Ovary (tissue), 9 donors: ENCODE results near the gene GPHN. TPM values are rescaled to one million over a fixed set of nuclear protein-coding genes. Genes with fewer than 3 reads are reported as not detected.

Experiments
- DNase-seq, 5 donors: peaks; one replicate each; pipeline ENCODE4 v3.0.0-alpha.2; 2019 to 2020
- H3K27ac ChIP-seq, 2 donors: fragments of 200-600 bp; one replicate each; pipeline versions ENCODE4 v1.5.1 to v1.8.0; 2019 to 2022
- H3K27me3 ChIP-seq: fragments of 200-600 bp; one replicate; pipeline ENCODE4 v1.8.0; 2022
- H3K36me3 ChIP-seq: fragments of 200-600 bp; sonication (generic); one replicate; pipeline ENCODE4 v1.5.1; 2019
- H3K4me1 ChIP-seq: one replicate; pipeline ENCODE4 v1.8.1; 2013; ENCODE audit warnings: mild to moderate bottlenecking, moderate library complexity; ENCODE audit not compliant: insufficient read depth
- H3K4me3 ChIP-seq: fragments of 200-600 bp; sonication (generic); one replicate; pipeline ENCODE4 v1.5.1; 2017
- H3K9me3 ChIP-seq, 2 donors: fragments of 200-600 bp in 1 of 2; sonication (generic) in 1 of 2; one replicate each; pipeline versions ENCODE4 v1.5.1 to v1.8.1; 2013 to 2019; ENCODE audit warnings: mild to moderate bottlenecking in 1 of 2, moderate library complexity in 1 of 2
- EP300 ChIP-seq: sonication (generic); formaldehyde crosslinking; IDR thresholded peaks from one replicate; pipeline ENCODE4 v1.6.1; 2017; ENCODE audit warnings: antibody characterized with exemption
- POLR2A ChIP-seq: fragments of 450-650 bp; IDR thresholded peaks from one replicate; pipeline ENCODE4 v1.6.1; 2017; ENCODE audit warnings: antibody characterized with exemption, mild to moderate bottlenecking, moderate library complexity
- WGBS, 3 donors: extraction: QIAGEN DNeasy Blood & Tissue Kit in 1 of 3; methylation state at CpG; one replicate each; pipeline versions ENCODE4 v1.1.5 to v1.1.7; 2013 to 2017; 5-methylcytosine and 5-hydroxymethylcytosine counted together
- intact Hi-C, 4 donors: fragments of 100-400 bp; cut with DNase I; formaldehyde crosslinking; loops; one replicate each; pipeline versions ENCODE4 v1.11.0 to v1.15.1; 2022 to 2023
- polyA plus RNA-seq, 2 donors: library from polyadenylated mRNA; stranded (reverse); fragments of 200-250 nt in 1 of 2; fragments of 350-450 nt in 1 of 2; fragmentation: Illumina TruSeq in 1 of 2; extraction: RNeasy Lipid Tissue Mini Kit (QIAGEN cat#74804) in 1 of 2; gene quantifications; one replicate each; pipeline ENCODE4 v1.2.3, GENCODE V29; 2013 to 2014
- total RNA-seq, 7 donors: library from RNA; depleted of rRNA in 2 of 7; stranded (reverse); fragments of >200 nt in 2 of 7; fragmentation: NEBNext Ultra II Directional in 3 of 7; extraction: Animal tissue kit (Norgen Biotek cat#: 25700) in 3 of 7; gene quantifications; one replicate each; pipeline versions ENCODE4 v1.1.0 to v1.2.4, GENCODE V29; 2016 to 2023
- TF ChIP-seq, protein P1 (sequence below), 3 donors: fragments of 450-650 bp in 2 of 3; fragments of 200-600 bp in 1 of 3; IDR thresholded peaks; one replicate each; pipeline versions ENCODE4 v1.5.1 to v1.8.0; 2016 to 2022; ENCODE audit warnings: antibody characterized with exemption in 3 of 3, mild to moderate bottlenecking in 1 of 3
- donor health status: DM: no; HTN: no; CAD: no; lungs with moderate emphysema.
- donor health status: DM: no; HTN: no; CAD: no.
- donor health status: Bipolar disorder and iron deficiency.
- donor health status: DM: yes; HTN: yes; CAD: no.
- donor health status: DM: no; HTN: no; CAD: no.
- donor health status: DM: yes; HTN: yes; CAD: no.

The GPHN gene
- total and polyA plus RNA-seq, 9 donors = 8.3 to 44.9 (median 20.3) TPM

DNA sequence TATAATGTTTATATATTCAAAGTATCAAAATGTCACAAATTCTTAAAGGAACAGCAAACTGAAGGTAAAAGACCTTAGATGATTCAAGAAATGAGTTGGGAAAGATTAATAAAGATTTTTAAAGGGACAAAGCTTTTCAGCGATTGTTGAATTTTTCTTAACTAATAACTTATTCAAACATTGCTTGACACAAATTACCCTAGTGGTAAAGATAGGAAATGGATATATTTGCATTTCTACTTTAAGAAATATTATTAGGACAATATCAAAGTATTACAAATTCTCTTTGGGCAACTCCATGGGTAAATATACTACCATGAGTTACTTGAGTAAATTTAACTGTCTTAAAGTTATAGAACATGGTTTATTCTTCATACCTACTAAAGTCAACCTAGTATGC is 415.3 kb downstream of the GPHN start:
- WGBS, 3 donors = 95 to 98% (median 98%) methylated on average over 1 of the region's 1 CpG

DNA sequence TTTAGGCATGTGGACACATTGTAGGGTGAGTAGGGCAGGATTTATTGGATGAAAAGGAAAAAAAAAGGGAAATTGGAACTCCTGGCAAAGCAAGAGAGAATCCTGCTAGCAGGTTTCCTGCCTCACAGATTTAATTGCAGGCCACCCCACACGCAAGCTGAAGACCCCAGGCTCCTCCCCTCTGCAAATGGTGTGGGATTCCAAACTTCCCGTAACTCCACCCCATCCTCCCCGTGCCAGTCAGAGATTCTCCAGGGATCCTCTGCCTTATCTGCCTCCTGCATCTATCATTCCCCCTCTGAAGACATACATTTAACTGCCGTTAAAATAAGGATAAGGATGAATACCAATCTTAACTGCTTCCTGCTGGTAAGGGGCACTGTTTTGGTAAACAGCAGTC is 431.5 kb downstream of the GPHN start:
- 51 to 60% (median 53%) methylated on average over 4 of the region's 4 CpGs for WGBS, 3 donors

More for the DNA sequence above, 415.3 kb downstream of the GPHN start:
- intact Hi-C loops = no loop called here
- no peaks in the 10 kb centered on the region for H3K36me3 ChIP-seq
- H3K4me1 ChIP-seq = no peaks in the 10 kb centered on the region
- TF ChIP-seq POLR2A = no peak
- no peaks in the 10 kb centered on the region for H3K27me3 ChIP-seq
- no peaks in the 10 kb centered on the region for H3K9me3 ChIP-seq
- no peak overlapping the region for H3K4me3 ChIP-seq
- no peak overlapping the region for H3K27ac ChIP-seq
- DNase-seq = no peak

DNA sequence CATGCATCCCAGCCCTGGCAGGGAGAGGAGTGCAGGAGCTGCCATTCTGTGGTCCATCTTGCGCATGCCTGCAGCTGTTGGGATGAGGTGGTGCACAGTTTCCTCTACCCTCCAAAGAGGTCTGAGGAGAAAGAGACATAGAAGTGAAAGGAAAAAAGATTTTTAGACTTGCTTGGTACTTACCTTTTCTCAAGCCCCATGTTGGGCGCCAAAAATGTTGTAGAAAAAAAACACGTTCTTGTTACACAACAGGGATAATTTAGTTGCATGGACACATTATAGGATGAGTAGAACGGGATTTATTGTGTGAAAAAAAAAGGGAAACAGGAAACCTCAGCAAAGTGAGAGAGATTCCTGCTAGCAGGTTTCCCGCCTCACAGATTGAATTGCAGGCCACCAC is 436.9 kb downstream of the GPHN start:
- intact Hi-C loops = no loop called here
- H3K9me3 ChIP-seq = peaks cover 0 to 10% of the 10 kb centered on the region in 2 donors
- no peak overlapping the region for H3K27ac ChIP-seq
- no peaks in the 10 kb centered on the region for H3K27me3 ChIP-seq
- peaks cover 3% of the 10 kb centered on the region for H3K36me3 ChIP-seq
- TF ChIP-seq POLR2A = no peak
- no peak for TF ChIP-seq EP300
- TF ChIP-seq, protein P1, sequence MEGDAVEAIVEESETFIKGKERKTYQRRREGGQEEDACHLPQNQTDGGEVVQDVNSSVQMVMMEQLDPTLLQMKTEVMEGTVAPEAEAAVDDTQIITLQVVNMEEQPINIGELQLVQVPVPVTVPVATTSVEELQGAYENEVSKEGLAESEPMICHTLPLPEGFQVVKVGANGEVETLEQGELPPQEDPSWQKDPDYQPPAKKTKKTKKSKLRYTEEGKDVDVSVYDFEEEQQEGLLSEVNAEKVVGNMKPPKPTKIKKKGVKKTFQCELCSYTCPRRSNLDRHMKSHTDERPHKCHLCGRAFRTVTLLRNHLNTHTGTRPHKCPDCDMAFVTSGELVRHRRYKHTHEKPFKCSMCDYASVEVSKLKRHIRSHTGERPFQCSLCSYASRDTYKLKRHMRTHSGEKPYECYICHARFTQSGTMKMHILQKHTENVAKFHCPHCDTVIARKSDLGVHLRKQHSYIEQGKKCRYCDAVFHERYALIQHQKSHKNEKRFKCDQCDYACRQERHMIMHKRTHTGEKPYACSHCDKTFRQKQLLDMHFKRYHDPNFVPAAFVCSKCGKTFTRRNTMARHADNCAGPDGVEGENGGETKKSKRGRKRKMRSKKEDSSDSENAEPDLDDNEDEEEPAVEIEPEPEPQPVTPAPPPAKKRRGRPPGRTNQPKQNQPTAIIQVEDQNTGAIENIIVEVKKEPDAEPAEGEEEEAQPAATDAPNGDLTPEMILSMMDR (IDR thresholded peaks at IDR 0.05) = no peak
- WGBS, 3 donors = 94 to 98% (median 97%) methylated on average over 5 of the region's 5 CpGs
- DNase-seq = no peak
- H3K4me1 ChIP-seq = no peaks in the 10 kb centered on the region
- no peak overlapping the region for H3K4me3 ChIP-seq

More for the DNA sequence above, 431.5 kb downstream of the GPHN start:
- DNase-seq = no peak
- TF ChIP-seq, protein P1 (IDR thresholded peaks at IDR 0.05) = no peak
- no peak for TF ChIP-seq POLR2A
- no peak for TF ChIP-seq EP300
- no peak overlapping the region for H3K4me3 ChIP-seq
- H3K27ac ChIP-seq = no peak overlapping the region
- intact Hi-C loops = no loop called here
- peaks cover 3% of the 10 kb centered on the region for H3K36me3 ChIP-seq
- peaks cover 0 to 3% of the 10 kb centered on the region in 2 donors for H3K9me3 ChIP-seq
- H3K4me1 ChIP-seq = no peaks in the 10 kb centered on the region
- no peaks in the 10 kb centered on the region for H3K27me3 ChIP-seq

DNA sequence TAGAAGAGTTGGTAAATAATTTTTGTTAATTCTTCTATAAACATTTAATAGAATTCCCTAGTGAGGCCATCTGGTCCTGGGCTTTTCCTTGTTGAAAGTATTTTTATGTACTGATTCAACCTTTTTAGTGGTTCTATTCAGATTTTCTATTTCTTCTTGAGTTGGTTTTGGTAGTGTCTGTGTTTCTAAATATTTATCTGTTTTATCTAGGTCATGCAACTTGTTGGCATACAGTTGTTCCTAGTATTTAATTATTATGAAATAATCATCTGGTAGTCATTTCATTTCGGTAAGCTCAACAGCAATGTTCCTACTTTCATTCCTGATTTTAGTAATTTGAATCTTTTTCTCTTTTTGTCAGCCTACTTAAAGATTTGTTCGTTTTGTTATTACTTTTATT is 447.2 kb downstream of the GPHN start:
- TF ChIP-seq EP300 (no peak), POLR2A (no peak)
- TF ChIP-seq, protein P1 (IDR thresholded peaks at IDR 0.05) = no peak
- no peak for DNase-seq
- Histone ChIP-seq H3K4me1 (no peaks in the 10 kb centered on the region), H3K27me3 (no peaks in the 10 kb centered on the region), H3K4me3 (no peak overlapping the region), H3K36me3 (no peaks in the 10 kb centered on the region), H3K9me3 (no peaks in the 10 kb centered on the region), H3K27ac (no peak overlapping the region)
- intact Hi-C loops = no loop called here
- 87 to 90% (median 89%) methylated on average over 2 of the region's 2 CpGs for WGBS, 3 donors

DNA sequence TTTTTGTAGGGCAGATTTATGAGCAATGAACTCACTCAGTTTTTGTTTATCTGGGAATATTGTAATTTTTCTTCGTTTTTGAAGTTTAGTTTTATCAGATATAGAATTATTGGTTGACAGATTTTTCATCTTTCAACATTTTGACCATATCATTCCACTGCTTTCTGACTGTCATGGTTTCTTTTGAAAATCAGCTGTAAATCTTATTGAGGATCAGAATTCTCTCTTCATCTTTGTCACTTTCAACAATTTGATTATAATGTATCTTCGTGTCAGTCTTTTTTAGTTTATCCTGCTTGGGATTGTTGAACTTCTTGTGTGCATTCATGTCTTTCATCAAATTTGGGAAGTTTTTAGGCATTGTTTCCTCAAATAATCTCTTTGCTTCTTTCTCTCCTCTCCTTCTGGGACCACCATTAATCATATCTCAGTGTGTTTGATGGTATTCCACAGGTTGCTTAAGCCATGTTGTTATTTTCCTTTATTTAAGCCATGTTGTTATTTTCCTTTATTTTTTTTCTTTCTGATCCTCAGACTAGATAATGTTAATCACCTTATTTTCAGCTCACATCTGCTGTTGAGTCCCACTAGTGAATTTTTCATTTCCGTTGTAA is 451.6 kb downstream of the GPHN start:
- DNase-seq = no peak
- TF ChIP-seq, protein P1 (IDR thresholded peaks at IDR 0.05) = no peak
- TF ChIP-seq EP300 (no peak), POLR2A (no peak)
- 83 to 95% (median 92%) methylated on average over 3 of the region's 3 CpGs for WGBS, 3 donors

More for the DNA sequence above, 451.6 kb downstream of the GPHN start:
- H3K4me3 ChIP-seq = no peak overlapping the region
- H3K27me3 ChIP-seq = no peaks in the 10 kb centered on the region
- no peaks in the 10 kb centered on the region for H3K9me3 ChIP-seq
- intact Hi-C loops = no loop called here
- no peaks in the 10 kb centered on the region for H3K4me1 ChIP-seq
- no peak overlapping the region for H3K27ac ChIP-seq
- no peaks in the 10 kb centered on the region for H3K36me3 ChIP-seq
